SK-N-SH (cell line): ENCODE measurements around the gene ALDH1L2. TPM values are rescaled to one million over a fixed set of nuclear protein-coding genes. Genes with fewer than 3 reads are reported as not detected.

Source experiments
- CTCF ChIA-PET: fragments of 300-600, 350-600 bp; formaldehyde crosslinking; extraction: SDS; loops from one replicate; lab custom pipeline; 2021; lab: Yijun Ruan, JAX
- POLR2A ChIA-PET: fragments of 350-600 bp; sonication (Branson Sonifier 250); formaldehyde crosslinking; extraction: SDS; loops from one replicate; lab custom pipeline; 2020; ENCODE audit warnings: antibody characterized with exemption, inconsistent platforms; lab: Yijun Ruan, JAX
- DNase-seq: peaks from one replicate; pipeline ENCODE4 v3.0.0; 2012
- H2AFZ ChIP-seq: fragments of 200-600 bp; sonication (generic); 2 replicates; pipeline ENCODE4 v1.8.1; 2016; ENCODE audit warnings: antibody characterized with exemption, mild to moderate bottlenecking, low read depth
- H3F3A ChIP-seq: fragments of 200-600 bp; sonication (generic); replicated peaks from 2 replicates; pipeline ENCODE3; 2016; ENCODE audit warnings: antibody characterized with exemption, mild to moderate bottlenecking; ENCODE audit not compliant: insufficient read depth
- H3K27ac ChIP-seq, 2 experiments: fragments of 200-500 bp in 1 of 2; fragments of 200-600 bp in 1 of 2; sonication (Bioruptor generic) in 1 of 2; sonication (generic), shearing (Covaris generic) in 1 of 2; 2 replicates each; pipeline versions ENCODE4 v1.5.1 to v1.6.1; 2014 to 2016; ENCODE audit warnings: low read depth in 2 of 2, inconsistent platforms in 1 of 2, low read length in 1 of 2, mild to moderate bottlenecking in 1 of 2, mixed read lengths in 1 of 2
- H3K27me3 ChIP-seq: fragments of 200-600 bp; sonication (generic), shearing (Covaris generic); 2 replicates; pipeline ENCODE4 v1.6.1; 2016; ENCODE audit warnings: mixed run types; ENCODE audit not compliant: insufficient read depth
- H3K36me3 ChIP-seq, 2 experiments: fragments of 200-500 bp in 1 of 2; fragments of 200-600 bp in 1 of 2; sonication (Bioruptor generic) in 1 of 2; sonication (generic) in 1 of 2; replicated peaks in 1 of 2; 2 replicates each; pipeline versions ENCODE3 to v1.5.1; 2014 to 2016; ENCODE audit warnings: low read length in 1 of 2, mild to moderate bottlenecking in 1 of 2; ENCODE audit not compliant: insufficient read depth in 2 of 2, control insufficient read depth in 1 of 2
- H3K4me1 ChIP-seq, 2 experiments: fragments of 200-500 bp in 1 of 2; fragments of 200-600 bp in 1 of 2; sonication (Bioruptor generic) in 1 of 2; sonication (generic), shearing (Covaris generic) in 1 of 2; 2 replicates each; pipeline versions ENCODE4 v1.5.1 to v1.6.1; 2014 to 2016; ENCODE audit warnings: low read depth in 1 of 2, low read length in 1 of 2, mixed run types in 1 of 2; ENCODE audit not compliant: insufficient read depth in 2 of 2, control insufficient read depth in 1 of 2
- H3K4me2 ChIP-seq: fragments of 200-600 bp; sonication (generic), shearing (Covaris generic); 2 replicates; pipeline ENCODE4 v1.6.1; 2017; ENCODE audit warnings: mixed run types
- H3K4me3 ChIP-seq, 2 experiments: fragments of 200-500 bp in 1 of 2; fragments of 200-600 bp in 1 of 2; sonication (Bioruptor generic) in 1 of 2; sonication (generic), shearing (Covaris generic) in 1 of 2; 2 replicates each; pipeline versions ENCODE4 v1.5.1 to v1.8.1; 2014 to 2016; ENCODE audit warnings: low read depth in 2 of 2, inconsistent platforms in 1 of 2, low read length in 1 of 2, mild to moderate bottlenecking in 1 of 2, mixed read lengths in 1 of 2, moderate library complexity in 1 of 2
- H3K79me2 ChIP-seq: fragments of 200-600 bp; sonication (generic); 2 replicates; pipeline ENCODE4 v1.8.1; 2017; ENCODE audit warnings: mild to moderate bottlenecking; ENCODE audit not compliant: insufficient read depth
- H3K9ac ChIP-seq: fragments of 200-600 bp; sonication (generic); 2 replicates; pipeline ENCODE4 v1.6.1; 2017; ENCODE audit warnings: mixed run types
- H3K9me2 ChIP-seq: fragments of 200-600 bp; sonication (generic); 2 replicates; pipeline ENCODE4 v1.6.1; 2017; ENCODE audit warnings: mixed run types
- H3K9me3 ChIP-seq: fragments of 200-600 bp; sonication (generic); 2 replicates; pipeline ENCODE4 v1.6.1; 2017; ENCODE audit warnings: mixed run types, mild to moderate bottlenecking, moderate library complexity
- H4K20me1 ChIP-seq: fragments of 200-600 bp; sonication (generic); 2 replicates; pipeline ENCODE4 v1.6.1; 2017; ENCODE audit warnings: mild to moderate bottlenecking, mixed run types; ENCODE audit not compliant: insufficient read depth
- CHD2 ChIP-seq: fragments of 150-350 bp; IDR thresholded peaks from 2 replicates; pipeline ENCODE4 v1.6.1; 2018; ENCODE audit warnings: low read length; ENCODE audit not compliant: partially characterized antibody
- EP300 ChIP-seq, 2 experiments: IDR thresholded peaks; 2 replicates each; pipeline versions ENCODE4 v1.4.0 to v1.6.1; 2012; ENCODE audit warnings: borderline replicate concordance in 1 of 2, low read depth in 1 of 2, low read length in 1 of 2
- EZH2phosphoT487 ChIP-seq: fragments of 200-600 bp; sonication (generic); IDR thresholded peaks from 2 replicates; pipeline ENCODE4 v1.6.1; 2017; ENCODE audit warnings: low read depth, mixed run types, mild to moderate bottlenecking, antibody characterized with exemption, moderate library complexity, borderline replicate concordance
- GABPA ChIP-seq: IDR thresholded peaks from 2 replicates; pipeline ENCODE4 v1.4.0; 2012; ENCODE audit warnings: low read depth, mild to moderate bottlenecking
- GATA2 ChIP-seq: sonication (generic); formaldehyde crosslinking; IDR thresholded peaks from 2 replicates; pipeline ENCODE4 v1.5.0; 2020; ENCODE audit warnings: mild to moderate bottlenecking, missing genetic modification reagents
- NRF1 ChIP-seq: IDR thresholded peaks from 2 replicates; pipeline ENCODE4 v1.6.1; 2012; ENCODE audit warnings: low read depth, mild to moderate bottlenecking, low read length
- RFX5 ChIP-seq: IDR thresholded peaks from 2 replicates; pipeline ENCODE4 v1.6.1; 2012; ENCODE audit warnings: mild to moderate bottlenecking, improper control_type of control experiment, low read length
- SMC3 ChIP-seq: IDR thresholded peaks from 2 replicates; pipeline ENCODE4 v1.6.1; 2012; ENCODE audit warnings: low read depth, low read length, improper control_type of control experiment
- YY1 ChIP-seq: IDR thresholded peaks from 2 replicates; pipeline ENCODE4 v1.4.0; 2012; ENCODE audit warnings: low read depth, mild to moderate bottlenecking
- WGBS: methylation state at CpG from one replicate; pipeline ENCODE4 v1.1.6; 2017; ENCODE audit warnings: low lambda C conversion rate; 5-methylcytosine and 5-hydroxymethylcytosine counted together
- polyA plus RNA-seq, 3 experiments: library from polyadenylated mRNA; depleted of rRNA; stranded (reverse); fragments of >200 nt; gene quantifications; 2 replicates each; pipeline ENCODE4 v1.2.3, GENCODE V29; 2012
- TF ChIP-seq, protein P1 (sequence below): fragments of 200-600 bp; sonication (generic); IDR thresholded peaks from 2 replicates; pipeline ENCODE4 v1.6.1; 2017; ENCODE audit warnings: antibody characterized with exemption, mild to moderate bottlenecking, moderate library complexity
- TF ChIP-seq, protein P2 (sequence below): fragments of 150-350 bp; IDR thresholded peaks from 2 replicates; pipeline ENCODE4 v1.6.1; 2017; ENCODE audit warnings: antibody characterized with exemption, low read length, low read depth, borderline replicate concordance

ALDH1L2 gene
- polyA plus RNA-seq, 1 of the 3 experiments (the other 2 are of a cell fraction), result 1.9 TPM

DNA sequence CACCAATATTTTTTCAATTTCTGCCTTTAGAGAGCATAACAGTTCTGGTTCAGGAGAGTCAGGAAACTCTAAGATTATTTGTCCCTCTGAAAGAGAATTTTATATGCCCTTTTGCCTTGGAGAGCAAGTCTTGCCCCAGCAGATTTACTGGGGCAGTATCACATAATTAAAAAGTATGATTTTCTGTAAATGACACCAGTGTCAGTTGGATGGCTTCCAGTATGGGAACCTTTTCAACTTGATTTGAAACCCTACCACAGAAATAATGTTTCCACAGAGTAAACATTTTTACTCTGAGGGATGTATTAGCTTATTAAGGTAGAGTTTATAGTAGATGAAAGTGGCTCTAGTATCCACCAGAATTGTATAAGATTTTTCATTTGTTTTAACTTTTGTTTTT, 82.8 kb downstream of the ALDH1L2 start:
- Histone ChIP-seq H3K36me3 (peaks cover 48 to 74% of the 10 kb centered on the region in 2 experiments), H3K9me3 (no peaks in the 10 kb centered on the region), H3K27me3 (no peaks in the 10 kb centered on the region), H3K9me2 (no peaks in the 10 kb centered on the region), H3K4me1 (peaks cover 0 to 2% of the 10 kb centered on the region in 2 experiments; a peak in 1 of 4 replicates), H3K4me2 (no peak overlapping the region), H3K79me2 (no peaks in the 10 kb centered on the region), H4K20me1 (no peaks in the 10 kb centered on the region), H2AFZ (no peak overlapping the region), H3F3A (no peaks in the 10 kb centered on the region), H3K9ac (no peak overlapping the region), H3K27ac (no peak overlapping the region)
- POLR2A ChIA-PET, result no interaction called here
- DNase-seq, result no peak
- no peak for TF ChIP-seq GATA2 (CRISPR knock-in tag)
- TF ChIP-seq EP300 (IDR thresholded peaks at IDR 0.05; ENCODE audit: borderline replicate concordance in 1 of 2, low read depth in 1 of 2, low read length in 1 of 2), result no peak
- TF ChIP-seq, protein P1, sequence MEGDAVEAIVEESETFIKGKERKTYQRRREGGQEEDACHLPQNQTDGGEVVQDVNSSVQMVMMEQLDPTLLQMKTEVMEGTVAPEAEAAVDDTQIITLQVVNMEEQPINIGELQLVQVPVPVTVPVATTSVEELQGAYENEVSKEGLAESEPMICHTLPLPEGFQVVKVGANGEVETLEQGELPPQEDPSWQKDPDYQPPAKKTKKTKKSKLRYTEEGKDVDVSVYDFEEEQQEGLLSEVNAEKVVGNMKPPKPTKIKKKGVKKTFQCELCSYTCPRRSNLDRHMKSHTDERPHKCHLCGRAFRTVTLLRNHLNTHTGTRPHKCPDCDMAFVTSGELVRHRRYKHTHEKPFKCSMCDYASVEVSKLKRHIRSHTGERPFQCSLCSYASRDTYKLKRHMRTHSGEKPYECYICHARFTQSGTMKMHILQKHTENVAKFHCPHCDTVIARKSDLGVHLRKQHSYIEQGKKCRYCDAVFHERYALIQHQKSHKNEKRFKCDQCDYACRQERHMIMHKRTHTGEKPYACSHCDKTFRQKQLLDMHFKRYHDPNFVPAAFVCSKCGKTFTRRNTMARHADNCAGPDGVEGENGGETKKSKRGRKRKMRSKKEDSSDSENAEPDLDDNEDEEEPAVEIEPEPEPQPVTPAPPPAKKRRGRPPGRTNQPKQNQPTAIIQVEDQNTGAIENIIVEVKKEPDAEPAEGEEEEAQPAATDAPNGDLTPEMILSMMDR, result no peak
- TF ChIP-seq, protein P2, sequence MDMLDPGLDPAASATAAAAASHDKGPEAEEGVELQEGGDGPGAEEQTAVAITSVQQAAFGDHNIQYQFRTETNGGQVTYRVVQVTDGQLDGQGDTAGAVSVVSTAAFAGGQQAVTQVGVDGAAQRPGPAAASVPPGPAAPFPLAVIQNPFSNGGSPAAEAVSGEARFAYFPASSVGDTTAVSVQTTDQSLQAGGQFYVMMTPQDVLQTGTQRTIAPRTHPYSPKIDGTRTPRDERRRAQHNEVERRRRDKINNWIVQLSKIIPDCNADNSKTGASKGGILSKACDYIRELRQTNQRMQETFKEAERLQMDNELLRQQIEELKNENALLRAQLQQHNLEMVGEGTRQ, result no peak
- no peak for TF ChIP-seq RFX5
- TF ChIP-seq SMC3, result no peak
- TF ChIP-seq NRF1, result no peak
- no peak for TF ChIP-seq GABPA
- TF ChIP-seq, all 33 proteins: peak for 0
- CTCF ChIA-PET, result no interaction called here
- H3K4me3 ChIP-seq, result no peak overlapping the region

DNA sequence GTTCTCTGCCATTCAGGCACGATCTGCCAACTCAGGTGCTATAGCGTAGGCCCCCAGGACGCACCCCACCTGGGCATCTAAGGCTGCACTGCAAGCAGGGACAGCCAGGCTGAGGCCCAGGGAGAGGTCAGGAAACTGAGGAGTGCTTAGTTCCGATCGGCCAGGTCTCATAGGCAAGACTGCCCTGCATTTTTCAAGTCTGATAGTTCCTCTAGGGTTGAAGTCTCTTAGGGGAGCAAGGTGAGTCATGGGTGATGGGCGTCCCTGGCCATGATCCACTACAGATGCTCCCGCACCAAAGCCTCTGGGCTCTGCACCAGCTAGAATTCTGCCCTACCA, 84.9 kb downstream of the ALDH1L2 start:
- Histone ChIP-seq H3K4me1 (peaks cover 0 to 2% of the 10 kb centered on the region in 2 experiments; a peak in 1 of 4 replicates), H3K27ac (no peak overlapping the region), H3K27me3 (no peaks in the 10 kb centered on the region), H4K20me1 (no peaks in the 10 kb centered on the region), H3F3A (no peaks in the 10 kb centered on the region), H3K9me3 (no peaks in the 10 kb centered on the region), H3K4me3 (no peak overlapping the region), H3K36me3 (peaks cover 55 to 81% of the 10 kb centered on the region in 2 experiments), H3K9ac (no peak overlapping the region), H3K4me2 (no peak overlapping the region), H3K79me2 (no peaks in the 10 kb centered on the region), H2AFZ (no peak overlapping the region), H3K9me2 (no peaks in the 10 kb centered on the region)
- TF ChIP-seq YY1, result no peak
- no peak for TF ChIP-seq CHD2
- TF ChIP-seq EZH2phosphoT487, result no peak
- TF ChIP-seq, protein P2, result no peak
- no peak for TF ChIP-seq NRF1
- WGBS, result 86% methylated on average over 5 of the region's 7 CpGs
- ChIA-PET CTCF (no interaction called here), POLR2A (no interaction called here)
- no peak for DNase-seq
